Panc1 (cell line): ENCODE measurements around the gene ABHD8.
A peak's percentile ranks its signal among the peaks of the same experiment; 100 is the strongest.

Source experiments
- CTCF ChIP-seq: fragments of 450-650 bp; IDR thresholded peaks from 2 replicates; pipeline ENCODE4 v1.5.1; 2017; ENCODE audit warnings: mild to moderate bottlenecking
- POLR2AphosphoS5 ChIP-seq: IDR thresholded peaks from 2 replicates; pipeline ENCODE4 v1.6.1; 2012; ENCODE audit warnings: mild to moderate bottlenecking, low read depth, low read length, moderate library complexity

DNA sequence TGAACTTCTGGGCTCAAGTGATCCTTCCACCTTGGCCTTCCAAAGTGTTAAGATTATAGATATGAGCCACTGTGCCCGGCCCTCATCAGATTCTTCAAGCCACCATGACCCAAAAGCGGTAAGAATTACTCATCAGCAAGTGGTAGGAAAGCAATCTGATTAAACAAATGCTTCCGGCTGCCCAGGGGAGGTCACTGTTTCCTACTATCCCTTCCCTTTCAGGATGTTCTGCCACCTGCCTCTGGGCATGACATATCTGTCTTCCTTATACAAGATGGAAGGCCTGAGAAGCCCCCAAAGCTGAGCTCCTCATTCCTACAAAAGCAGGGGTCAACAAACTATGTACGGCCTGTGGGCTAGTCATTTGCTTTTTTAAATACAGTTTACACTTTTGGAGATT, 7.0 kb downstream of the ABHD8 start:
- TF ChIP-seq POLR2AphosphoS5 (no peak), CTCF (peak; percentile 29; the same call in 1 of the 2 replicates)
